HG03139 (cell line): ENCODE data around the gene PYROXD2.
"Not testable (repeated sequence)": the region's sequence is repeated elsewhere in the genome, so short reads cannot be mapped to it uniquely, and the experiment has no call there.

Source experiments
- ATAC-seq: cut with Tn5 transposase; IDR thresholded peaks from one replicate; pipeline ENCODE4 v1.9.1; 2021; ENCODE audit not compliant: unreplicated experiment

PYROXD2 gene

GRCh38 chr10:98370831-98371820 is 43.9 kb downstream of the PYROXD2 start:
- ATAC-seq = no peak

DNA sequence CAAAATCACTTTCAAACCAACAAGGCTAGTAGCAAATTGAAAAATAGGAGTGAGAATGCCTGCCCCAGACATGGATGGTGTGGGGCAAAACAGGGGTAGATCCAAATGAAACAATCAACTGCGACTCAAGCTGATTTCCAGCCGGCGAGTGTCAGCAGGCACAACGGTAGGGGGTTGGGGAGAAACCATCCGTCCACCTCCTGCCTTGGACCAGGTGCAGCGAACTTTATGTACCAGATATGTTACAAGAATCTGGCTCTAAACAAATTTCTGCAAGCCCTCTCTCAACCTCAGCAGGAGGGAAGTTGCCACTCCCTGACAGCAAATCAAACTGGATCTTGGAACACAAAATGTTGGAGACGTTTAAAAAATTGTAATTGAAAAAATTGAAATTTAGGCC is 45.2 kb downstream of the PYROXD2 start:
- no peak for ATAC-seq

DNA sequence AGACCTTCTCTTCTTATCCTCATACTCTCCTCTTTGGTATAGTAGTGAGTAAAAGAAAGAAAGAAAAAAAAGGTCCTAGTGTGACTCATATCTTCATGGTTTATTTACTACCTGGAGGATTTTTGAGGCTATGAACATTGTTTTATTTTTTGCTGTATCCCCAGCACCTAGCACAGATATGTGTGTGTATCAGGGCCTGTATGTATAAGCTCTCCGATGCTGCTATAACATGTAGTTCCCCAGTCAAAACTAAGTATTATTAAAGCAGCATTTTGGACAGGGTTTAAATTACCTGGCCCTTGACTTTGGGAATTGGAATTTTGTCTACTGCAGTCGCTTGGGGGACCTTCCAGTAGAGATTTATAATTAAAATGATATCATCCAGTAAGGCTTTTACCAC is 46.3 kb downstream of the PYROXD2 start:
- no peak for ATAC-seq

DNA sequence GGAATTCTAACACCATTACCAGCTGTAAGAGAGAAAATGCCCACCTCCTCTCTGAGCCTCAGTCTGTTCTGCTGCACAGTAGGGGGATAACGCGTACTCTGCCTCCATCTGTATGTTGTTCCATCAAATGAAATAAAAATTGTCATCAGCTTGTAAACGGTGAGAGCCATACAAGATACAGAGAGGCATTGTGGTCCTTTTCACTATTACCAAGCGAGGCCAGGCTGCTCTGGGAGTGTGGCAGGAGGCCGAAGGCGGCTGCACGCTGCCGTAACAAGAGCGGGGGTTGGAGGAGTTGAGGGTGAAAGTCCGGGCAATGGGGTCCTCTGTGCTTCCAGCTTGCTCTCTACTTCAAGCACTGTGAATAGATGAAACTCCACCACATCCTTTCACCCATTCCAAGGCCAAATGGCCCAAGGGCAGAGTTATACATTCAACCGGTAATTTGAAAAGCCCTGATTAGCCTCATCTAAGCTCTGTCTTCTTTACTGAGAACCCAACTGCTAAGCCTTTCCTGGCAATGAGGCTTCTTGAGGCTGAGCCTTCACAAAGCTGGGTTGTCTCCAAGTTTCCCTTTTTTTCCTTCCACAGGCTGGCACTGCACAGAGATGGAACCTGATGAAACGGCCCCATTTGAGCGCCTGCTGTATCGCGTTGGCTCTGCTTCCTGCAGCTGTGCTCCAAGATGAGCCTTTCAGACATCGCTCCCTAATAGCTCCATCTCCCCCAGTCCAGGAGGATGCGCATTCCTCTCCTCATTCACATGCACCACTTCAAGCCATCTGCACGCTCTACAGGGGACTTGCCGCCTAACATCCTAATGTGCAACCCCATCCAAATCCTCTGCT is 47.2 kb downstream of the PYROXD2 start:
- no peak for ATAC-seq

DNA sequence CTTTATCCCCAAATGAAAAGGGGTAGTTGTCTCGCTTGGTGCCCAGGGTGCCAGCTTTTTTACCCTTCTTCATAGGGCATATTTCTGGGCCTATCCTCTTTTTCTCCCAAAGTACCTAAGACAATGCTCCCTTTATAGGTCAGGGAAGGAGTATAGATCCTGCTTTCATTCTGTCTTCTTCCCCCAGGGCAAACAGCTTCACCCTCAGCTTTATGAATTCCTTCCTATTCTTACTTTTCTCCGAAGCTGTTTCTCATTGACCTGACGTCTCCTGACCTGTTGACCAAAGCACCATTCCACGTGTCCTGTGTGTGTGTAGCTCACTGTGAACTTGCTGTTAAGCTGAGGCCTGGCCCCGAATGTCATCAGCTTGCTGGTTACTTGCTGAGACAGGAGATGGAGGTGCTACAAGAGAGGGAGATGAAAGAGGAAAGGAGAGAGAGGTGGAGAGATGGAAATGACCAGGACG is 48.9 kb downstream of the PYROXD2 start:
- no peak for ATAC-seq

DNA sequence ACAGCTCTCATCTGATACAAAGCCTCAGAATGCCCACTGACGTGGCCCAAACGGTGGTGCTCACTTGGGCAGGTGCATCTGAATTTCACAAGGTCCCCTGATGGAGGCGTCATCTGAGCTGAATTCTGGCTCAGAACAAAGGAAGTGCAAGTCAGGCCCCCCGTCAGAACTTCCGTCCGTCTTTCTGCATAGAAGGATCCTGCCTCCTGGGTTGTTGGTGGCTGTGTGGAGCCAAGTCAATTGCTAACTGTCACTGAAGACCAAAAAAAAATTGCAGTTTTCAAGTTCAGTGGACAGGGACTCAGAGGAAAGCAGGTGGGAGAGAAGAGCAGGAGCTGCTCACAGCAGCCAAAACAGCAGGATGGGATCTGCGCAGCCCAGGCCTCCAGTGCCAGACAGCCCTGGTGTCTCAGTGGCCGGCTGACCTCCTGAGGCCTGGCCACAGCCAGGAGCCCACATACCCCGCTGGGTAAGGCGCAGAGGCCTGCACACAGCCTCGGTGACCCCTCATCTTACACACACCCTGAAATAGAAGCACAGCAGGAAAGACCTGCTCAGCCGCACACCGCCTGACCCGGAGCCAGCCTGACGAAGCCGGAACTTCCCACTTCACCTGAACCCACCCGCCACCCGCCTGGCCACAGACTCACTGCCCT is 49.4 kb downstream of the PYROXD2 start:
- no peak for ATAC-seq

DNA sequence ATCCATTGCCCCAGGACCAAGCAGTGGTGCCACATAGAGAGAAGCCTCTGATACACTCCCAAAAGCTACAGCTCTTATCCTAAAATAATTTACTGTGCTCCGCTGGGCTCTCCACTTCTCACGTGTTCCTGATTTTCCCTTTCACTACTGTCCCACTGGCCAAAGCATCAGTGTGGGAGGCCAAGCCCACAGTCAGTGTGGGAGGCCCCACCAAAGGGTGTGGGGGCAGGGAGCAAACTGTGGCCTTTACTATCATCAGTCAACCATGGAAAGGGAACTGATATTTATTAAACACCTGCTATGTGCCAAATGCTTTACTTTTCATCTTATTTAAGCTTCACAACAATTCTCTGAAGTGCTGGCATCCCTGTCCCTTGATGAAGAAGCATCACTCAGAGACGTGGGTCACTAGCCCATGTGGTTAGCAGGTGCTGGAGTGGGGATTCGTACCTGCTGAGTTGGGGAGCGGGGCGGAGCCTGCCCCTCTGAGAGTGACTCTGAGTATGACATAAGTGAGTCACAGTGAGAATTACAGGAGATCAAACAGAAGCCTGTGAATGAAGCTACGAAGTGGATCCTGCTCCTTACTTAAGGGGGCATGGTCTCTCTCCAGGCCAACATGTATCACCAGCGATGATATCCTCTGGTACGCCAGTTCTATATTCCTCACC is 50.4 kb downstream of the PYROXD2 start:
- ATAC-seq = no peak

- no peak for ATAC-seq
Observed at GRCh38 chr10:98363220-98363619, 51.8 kb downstream of the PYROXD2 start.

GRCh38 chr10:98361131-98362025 is 53.6 kb downstream of the PYROXD2 start:
- peak; percentile 93 for ATAC-seq

GRCh38 chr10:98357194-98357822 is 57.7 kb downstream of the PYROXD2 start:
- no peak for ATAC-seq

DNA sequence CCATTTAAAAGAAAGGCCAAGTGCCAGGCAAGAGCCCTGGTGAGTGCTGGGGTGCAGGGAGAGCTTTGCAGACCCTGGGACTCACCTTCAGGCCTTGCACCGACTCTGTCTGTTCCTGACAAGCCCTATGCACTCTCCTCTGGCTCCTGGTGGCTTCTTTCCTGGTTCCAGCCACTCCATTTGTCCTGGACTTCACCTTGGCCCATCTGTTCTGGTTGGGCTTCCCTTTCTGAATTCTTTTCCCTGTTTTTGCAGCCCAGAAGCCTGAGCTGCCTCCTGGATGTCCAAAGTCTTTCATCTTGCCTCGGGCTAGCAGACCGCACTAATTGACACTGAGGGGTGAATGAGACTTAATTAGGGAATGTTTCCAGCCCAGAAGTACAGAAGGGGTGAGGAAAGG is 60.5 kb downstream of the PYROXD2 start:
- ATAC-seq = no peak

DNA sequence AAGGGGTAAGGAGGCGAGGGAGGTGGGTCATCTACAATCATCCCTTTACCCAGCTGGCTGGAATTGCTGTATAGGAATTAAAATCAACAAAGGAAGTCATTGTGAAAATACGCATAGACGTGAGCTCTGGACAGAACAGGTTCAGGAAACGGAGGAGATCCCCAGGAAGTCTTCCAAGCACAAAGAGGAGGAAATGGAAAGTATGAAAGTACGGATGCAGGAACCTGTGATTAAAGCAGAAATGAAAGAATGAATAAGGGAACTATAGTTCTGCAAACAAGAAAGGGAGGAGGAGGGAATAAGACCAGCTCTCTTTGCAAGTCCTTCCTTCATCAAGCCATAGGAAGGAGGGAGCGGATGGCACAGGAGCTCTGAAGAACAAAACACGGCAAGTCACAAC is 61.8 kb downstream of the PYROXD2 start:
- ATAC-seq = no peak

- ATAC-seq = no peak
Observed at GRCh38 chr10:98351831-98352402, 63.1 kb downstream of the PYROXD2 start.

GRCh38 chr10:98349508-98349922 is 65.5 kb downstream of the PYROXD2 start:
- ATAC-seq = no peak

DNA sequence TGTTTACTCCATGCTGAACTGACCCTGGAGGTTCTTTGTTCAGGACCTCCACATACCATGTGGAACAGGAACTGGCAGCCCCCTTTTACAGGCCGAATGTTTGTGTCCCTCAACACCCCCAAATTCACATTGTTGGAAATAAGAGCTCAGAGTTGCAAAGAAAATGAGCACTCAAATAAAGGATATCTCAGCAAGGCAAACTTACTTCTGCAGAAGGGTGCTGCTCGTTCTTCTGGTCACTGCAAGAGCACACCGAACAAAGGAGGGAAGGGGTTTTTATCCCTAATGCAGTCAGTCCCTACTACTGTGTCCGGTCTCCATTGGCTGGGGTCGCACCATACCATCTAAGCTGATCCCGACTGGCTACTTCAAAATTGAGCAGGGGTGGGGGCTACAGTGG is 68.1 kb downstream of the PYROXD2 start:
- ATAC-seq = no peak

GRCh38 chr10:98344589-98345038 is 70.4 kb downstream of the PYROXD2 start:
- no peak for ATAC-seq

DNA sequence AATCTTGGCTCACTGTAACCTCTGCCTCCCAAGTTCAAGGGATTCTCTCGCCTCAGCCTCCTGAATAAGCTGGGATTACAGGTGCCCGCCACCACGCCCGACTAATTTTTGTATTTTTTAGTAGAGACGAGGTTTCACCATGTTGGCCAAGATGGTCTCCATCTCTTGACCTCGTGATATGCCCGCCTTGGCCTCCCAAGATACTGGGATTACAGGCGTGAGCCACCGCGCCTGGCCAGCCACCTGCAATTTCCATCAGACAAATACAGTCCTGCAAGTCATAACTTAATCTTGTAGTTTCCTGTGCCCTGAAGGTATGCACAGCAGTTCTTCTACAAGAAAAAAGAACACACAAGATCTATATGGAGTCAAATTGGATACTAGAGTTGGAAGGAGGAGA is 73.3 kb downstream of the PYROXD2 start:
- ATAC-seq = not testable (repeated sequence)

GRCh38 chr10:98340940-98341310 is 74.1 kb downstream of the PYROXD2 start:
- no peak for ATAC-seq
